GM23338 (cell line): ENCODE data around the gene DNMT1. TPM values are rescaled to one million over a fixed set of nuclear protein-coding genes. Genes with fewer than 3 reads are reported as not detected.

Experiments used
- microRNA-seq: library from miRNA; unstranded; fragments of <30 nt; microRNA quantifications from one replicate; pipeline ENCODE4, GENCODE V29; 2017
- polyA plus RNA-seq: library from polyadenylated mRNA; unstranded; fragments of >200 nt; fragmentation: Nextera tagmentation; extraction: Ambion mirVana; gene quantifications from 2 replicates; pipeline ENCODE4 v1.2.1, GENCODE V29; 2016
- small RNA-seq: library from RNA; depleted of rRNA; stranded (forward); fragments of <200 nt; gene quantifications from one replicate; pipeline ENCODE3, GENCODE V24; 2014; ENCODE audit warnings: low replicate concordance
- total RNA-seq: library from RNA; depleted of rRNA; stranded (reverse); fragments of >200 nt; shearing (Covaris generic); gene quantifications from 2 replicates; pipeline ENCODE4 v1.2.3, GENCODE V29; 2014; rRNA removed

DNMT1 gene
- total and polyA plus RNA-seq, 2 experiments from 2014 or later: 238 to 589 TPM

Small RNAs within 50 kb of the gene (microRNA-seq; reads per million reads assigned to microRNA genes)
- not detected for gene MIR4322

Small RNAs within 50 kb of the gene (small RNA-seq; reads per million reads assigned to genes)
- not detected for gene MIR4322
- 21.5 reads per million, percentile 98 among the genes with 10 or more reads in this experiment for gene SNORD105
- gene SNORD105B: 4,605 reads per million, percentile 100 among the genes with 10 or more reads in this experiment

Other genes starting within 250 kb of the DNMT1 start
- gene COL5A3, start 184.4 kb downstream of the DNMT1 start, total RNA-seq: 1.0 and 1.3 TPM in 2 replicates
- gene COL5A3, start 184.4 kb downstream of the DNMT1 start, polyA plus RNA-seq: 0.89 and 1.2 TPM in 2 replicates
- not detected in 2 replicates for gene RDH8, start 181.5 kb downstream of the DNMT1 start, total RNA-seq
- gene RDH8, start 181.5 kb downstream of the DNMT1 start, polyA plus RNA-seq: not detected in 2 replicates
- 21.9 and 31.7 TPM in 2 replicates for gene SHFL, start 108.6 kb downstream of the DNMT1 start, total RNA-seq
- gene SHFL, start 108.6 kb downstream of the DNMT1 start, polyA plus RNA-seq: 32.1 and 33.6 TPM in 2 replicates
- gene ANGPTL6, start 92.3 kb downstream of the DNMT1 start, total RNA-seq: not detected in 2 replicates
- gene ANGPTL6, start 92.3 kb downstream of the DNMT1 start, polyA plus RNA-seq: 0.17 TPM in 1 of 2 replicates, not detected in the other
- 56.5 and 71.8 TPM in 2 replicates for gene PPAN, start 88.6 kb downstream of the DNMT1 start, total RNA-seq
- gene PPAN, start 88.6 kb downstream of the DNMT1 start, polyA plus RNA-seq: 76.9 and 81.9 TPM in 2 replicates
- 1.2 and 4.0 TPM in 2 replicates for gene P2RY11, start 83.3 kb downstream of the DNMT1 start, total RNA-seq
- 3.4 and 4.3 TPM in 2 replicates for gene P2RY11, start 83.3 kb downstream of the DNMT1 start, polyA plus RNA-seq
- gene EIF3G, start 75.1 kb downstream of the DNMT1 start, total RNA-seq: 299 and 328 TPM in 2 replicates
- gene EIF3G, start 75.1 kb downstream of the DNMT1 start, polyA plus RNA-seq: 238 and 244 TPM in 2 replicates
- gene S1PR2, start 36.4 kb upstream of the DNMT1 start, total RNA-seq: 13.2 and 13.9 TPM in 2 replicates
- 8.9 and 9.2 TPM in 2 replicates for gene S1PR2, start 36.4 kb upstream of the DNMT1 start, polyA plus RNA-seq
- gene MRPL4, start 57.3 kb upstream of the DNMT1 start, total RNA-seq: 152 and 171 TPM in 2 replicates
- gene MRPL4, start 57.3 kb upstream of the DNMT1 start, polyA plus RNA-seq: 92.0 and 102 TPM in 2 replicates
- 3.5 and 3.6 TPM in 2 replicates for gene ICAM1, start 76.2 kb upstream of the DNMT1 start, total RNA-seq
- gene ICAM1, start 76.2 kb upstream of the DNMT1 start, polyA plus RNA-seq: 1.0 and 1.6 TPM in 2 replicates
- gene ICAM4, start 92.0 kb upstream of the DNMT1 start, total RNA-seq: 1.0 and 3.8 TPM in 2 replicates
- gene ICAM4, start 92.0 kb upstream of the DNMT1 start, polyA plus RNA-seq: 0.81 and 0.96 TPM in 2 replicates
- gene ICAM5, start 95.0 kb upstream of the DNMT1 start, total RNA-seq: 2.7 and 4.6 TPM in 2 replicates
- gene ICAM5, start 95.0 kb upstream of the DNMT1 start, polyA plus RNA-seq: 0.47 and 0.78 TPM in 2 replicates
- gene ZGLP1, start 114.9 kb upstream of the DNMT1 start, total RNA-seq: 1.5 and 4.7 TPM in 2 replicates
- 5.3 and 5.9 TPM in 2 replicates for gene ZGLP1, start 114.9 kb upstream of the DNMT1 start, polyA plus RNA-seq
- 27.3 and 28.7 TPM in 2 replicates for gene FDX2, start 121.1 kb upstream of the DNMT1 start, total RNA-seq
- gene FDX2, start 121.1 kb upstream of the DNMT1 start, polyA plus RNA-seq: 29.7 and 35.0 TPM in 2 replicates
- 88.3 and 96.7 TPM in 2 replicates for gene RAVER1, start 138.6 kb upstream of the DNMT1 start, total RNA-seq
- 23.6 and 25.5 TPM in 2 replicates for gene RAVER1, start 138.6 kb upstream of the DNMT1 start, polyA plus RNA-seq
- gene ICAM3, start 144.7 kb upstream of the DNMT1 start, total RNA-seq: 9.6 TPM in 2 replicates
- gene ICAM3, start 144.7 kb upstream of the DNMT1 start, polyA plus RNA-seq: 14.7 and 19.2 TPM in 2 replicates
- gene TYK2, start 185.6 kb upstream of the DNMT1 start, total RNA-seq: 22.2 and 29.1 TPM in 2 replicates
- gene TYK2, start 185.6 kb upstream of the DNMT1 start, polyA plus RNA-seq: 30.7 and 35.9 TPM in 2 replicates
- gene CDC37, start 208.6 kb upstream of the DNMT1 start, total RNA-seq: 163 and 183 TPM in 2 replicates
- gene CDC37, start 208.6 kb upstream of the DNMT1 start, polyA plus RNA-seq: 270 and 280 TPM in 2 replicates
- 5.2 and 5.4 TPM in 2 replicates for gene PDE4A, start 225.6 kb upstream of the DNMT1 start, total RNA-seq
- 5.2 and 5.4 TPM in 2 replicates for gene PDE4A, start 225.6 kb upstream of the DNMT1 start, polyA plus RNA-seq